VCaP (cell line): ENCODE data around the gene RYR2.

ENCODE experiments used
- H3K27ac ChIP-seq: fragments of 450-650 bp; 2 replicates; pipeline ENCODE4 v1.5.1; 2017
- TF ChIP-seq, protein P1 (sequence below): fragments of 450-650 bp; conservative IDR thresholded peaks from 2 replicates; pipeline ENCODE4 v1.5.1; 2017; ENCODE audit warnings: mild to moderate bottlenecking, moderate library complexity

The RYR2 gene

GRCh38 chr1:237041795-237042525, at the start of gene RYR2:
Gene RYR2 (plus strand): TSS chr1:237042184. CDS start chr1:237042522, 338 bp downstream.
- no peak within 1 kb of the TSS for H3K27ac ChIP-seq
- TF ChIP-seq, protein P1, sequence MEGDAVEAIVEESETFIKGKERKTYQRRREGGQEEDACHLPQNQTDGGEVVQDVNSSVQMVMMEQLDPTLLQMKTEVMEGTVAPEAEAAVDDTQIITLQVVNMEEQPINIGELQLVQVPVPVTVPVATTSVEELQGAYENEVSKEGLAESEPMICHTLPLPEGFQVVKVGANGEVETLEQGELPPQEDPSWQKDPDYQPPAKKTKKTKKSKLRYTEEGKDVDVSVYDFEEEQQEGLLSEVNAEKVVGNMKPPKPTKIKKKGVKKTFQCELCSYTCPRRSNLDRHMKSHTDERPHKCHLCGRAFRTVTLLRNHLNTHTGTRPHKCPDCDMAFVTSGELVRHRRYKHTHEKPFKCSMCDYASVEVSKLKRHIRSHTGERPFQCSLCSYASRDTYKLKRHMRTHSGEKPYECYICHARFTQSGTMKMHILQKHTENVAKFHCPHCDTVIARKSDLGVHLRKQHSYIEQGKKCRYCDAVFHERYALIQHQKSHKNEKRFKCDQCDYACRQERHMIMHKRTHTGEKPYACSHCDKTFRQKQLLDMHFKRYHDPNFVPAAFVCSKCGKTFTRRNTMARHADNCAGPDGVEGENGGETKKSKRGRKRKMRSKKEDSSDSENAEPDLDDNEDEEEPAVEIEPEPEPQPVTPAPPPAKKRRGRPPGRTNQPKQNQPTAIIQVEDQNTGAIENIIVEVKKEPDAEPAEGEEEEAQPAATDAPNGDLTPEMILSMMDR: 0 out of 2 replicates have a peak, but pooled peaks have one; percentile 20

GRCh38 chr1:236992449-236992848, 49.5 kb upstream of the RYR2 start:
- TF ChIP-seq, protein P1: no peak
- no peak overlapping the region for H3K27ac ChIP-seq

- TF ChIP-seq, protein P1: no peak
- H3K27ac ChIP-seq: no peak overlapping the region
Observed at GRCh38 chr1:236994450-236994849, 47.5 kb upstream of the RYR2 start.

- H3K27ac ChIP-seq: no peak overlapping the region
- TF ChIP-seq, protein P1: no peak
Observed at GRCh38 chr1:236997361-236997760, 44.6 kb upstream of the RYR2 start.

- TF ChIP-seq, protein P1: no peak
- no peak overlapping the region for H3K27ac ChIP-seq
Observed at GRCh38 chr1:236997882-236998281, 44.1 kb upstream of the RYR2 start.

DNA sequence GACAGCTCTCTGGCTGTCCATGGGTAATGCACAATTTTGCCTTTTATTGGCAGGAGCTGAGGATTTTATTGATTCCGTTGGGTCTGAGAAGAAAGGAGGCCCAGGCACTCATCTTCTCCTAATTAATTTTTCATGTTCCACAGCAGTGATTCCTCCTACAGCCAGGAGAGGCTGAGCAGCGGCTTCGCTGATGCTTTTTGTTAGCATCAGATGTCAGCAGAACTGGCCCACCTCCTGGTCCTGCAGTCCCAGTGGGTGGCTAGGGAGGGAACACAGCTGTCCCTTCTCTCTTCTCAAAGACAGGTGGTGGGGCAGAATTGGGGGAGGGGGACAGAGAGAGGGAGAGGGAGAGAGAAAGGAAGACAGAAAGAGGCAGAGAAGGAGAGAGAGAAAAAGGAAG, 43.4 kb upstream of the RYR2 start:
- TF ChIP-seq, protein P1: no peak
- H3K27ac ChIP-seq: no peak overlapping the region

GRCh38 chr1:237000191-237000590, 41.8 kb upstream of the RYR2 start:
- TF ChIP-seq, protein P1: no peak
- H3K27ac ChIP-seq: no peak overlapping the region
